HG03025 (cell line): ENCODE measurements around the gene PARP3.

Source experiments
- ATAC-seq: cut with Tn5 transposase; IDR thresholded peaks from one replicate; pipeline ENCODE4 v1.9.1; 2021; ENCODE audit warnings: mild to moderate bottlenecking, moderate library complexity; ENCODE audit not compliant: unreplicated experiment, low FRiP score

Gene PARP3

DNA sequence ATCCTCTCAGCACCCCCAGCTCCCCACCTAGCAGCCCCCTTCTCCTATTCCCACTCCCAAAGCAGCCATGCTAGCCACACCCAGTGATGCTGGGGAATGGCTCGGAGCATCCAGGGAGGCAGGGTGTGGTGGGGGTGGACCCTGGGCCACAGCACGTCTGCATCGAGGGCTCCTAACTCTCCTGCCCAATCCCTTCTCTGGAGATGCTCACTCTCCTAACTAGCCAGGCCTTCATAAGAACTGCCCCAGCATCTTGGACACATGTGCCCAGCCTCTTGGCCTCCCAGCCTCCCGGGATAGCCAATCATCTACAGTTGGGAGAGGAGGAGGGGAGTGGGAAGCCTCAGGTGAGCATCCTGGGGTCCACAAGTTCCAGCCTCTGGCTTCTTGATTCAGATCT, 22.4 kb downstream of the PARP3 start:
- no peak for ATAC-seq

- ATAC-seq = no peak
Observed at GRCh38 chr3:51966016-51966415, 23.9 kb downstream of the PARP3 start.

GRCh38 chr3:51966486-51966885, 24.3 kb downstream of the PARP3 start:
- ATAC-seq = no peak

- no peak for ATAC-seq
Observed at GRCh38 chr3:51966922-51967383, 24.8 kb downstream of the PARP3 start.

GRCh38 chr3:51967384-51968169, 25.4 kb downstream of the PARP3 start, which contains the start of gene PCBP4:
PCBP4 (minus strand) TSS chr3:51967454; CDS start chr3:51961240, 6,214 bp downstream.
- ATAC-seq = no peak

- ATAC-seq = no peak
Observed at GRCh38 chr3:51968170-51968775, 26.1 kb downstream of the PARP3 start.

GRCh38 chr3:51968883-51969678, 26.9 kb downstream of the PARP3 start:
- ATAC-seq = no peak

- no peak for ATAC-seq
Observed at GRCh38 chr3:51969841-51970240, 27.7 kb downstream of the PARP3 start.

DNA sequence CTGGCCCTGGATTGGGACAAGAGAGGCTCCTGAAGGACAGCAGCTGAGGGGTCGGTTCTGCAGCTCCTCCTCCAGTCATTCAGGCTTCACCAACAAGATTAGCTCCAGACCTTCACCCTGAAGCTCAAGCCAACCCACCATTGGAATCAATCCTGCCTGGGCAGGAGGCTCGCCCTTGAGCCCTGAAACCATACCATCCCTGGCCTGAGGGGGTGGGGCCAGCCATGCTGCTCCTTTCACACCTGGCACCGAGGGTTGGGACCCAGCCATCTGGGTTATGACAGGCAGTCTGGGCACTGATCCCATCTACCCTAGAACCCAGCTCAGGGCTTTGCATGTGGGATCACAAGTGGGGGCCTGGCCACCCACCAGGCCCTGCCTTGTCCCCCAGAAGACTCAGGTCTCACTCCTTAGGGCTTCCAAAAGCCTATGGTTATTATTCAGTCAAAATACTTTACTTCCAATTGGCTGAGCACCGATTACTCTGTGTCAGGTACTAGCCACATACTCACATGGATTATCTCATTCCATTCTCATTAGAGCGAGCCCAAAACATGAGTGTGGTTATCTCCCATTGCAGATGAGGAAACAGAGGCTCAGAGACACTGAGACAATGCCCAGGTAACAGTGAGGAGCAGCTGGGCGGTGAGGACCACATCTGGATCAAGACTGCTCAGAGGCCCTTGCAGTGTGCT, 28.6 kb downstream of the PARP3 start:
- no peak for ATAC-seq

DNA sequence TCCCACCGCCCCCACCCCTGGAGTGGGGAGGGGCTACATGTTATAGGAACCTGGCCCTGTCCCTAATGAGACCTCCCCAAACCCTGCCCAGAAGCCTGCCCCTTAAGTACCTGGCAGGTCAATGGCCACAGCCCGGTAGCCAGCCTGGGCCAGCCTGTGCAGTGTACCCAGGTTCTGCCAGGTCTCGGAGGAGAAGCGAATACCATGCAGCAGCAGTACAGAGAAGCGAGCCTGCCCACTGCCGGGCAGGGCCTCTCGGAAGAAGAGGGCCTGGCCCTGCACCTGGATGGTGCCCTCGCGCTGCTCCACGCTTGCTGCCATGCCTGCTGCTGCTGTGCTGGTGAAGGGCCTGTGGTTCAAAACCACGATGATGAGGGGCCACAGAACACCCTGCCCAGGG, 29.2 kb downstream of the PARP3 start:
- ATAC-seq = no peak

DNA sequence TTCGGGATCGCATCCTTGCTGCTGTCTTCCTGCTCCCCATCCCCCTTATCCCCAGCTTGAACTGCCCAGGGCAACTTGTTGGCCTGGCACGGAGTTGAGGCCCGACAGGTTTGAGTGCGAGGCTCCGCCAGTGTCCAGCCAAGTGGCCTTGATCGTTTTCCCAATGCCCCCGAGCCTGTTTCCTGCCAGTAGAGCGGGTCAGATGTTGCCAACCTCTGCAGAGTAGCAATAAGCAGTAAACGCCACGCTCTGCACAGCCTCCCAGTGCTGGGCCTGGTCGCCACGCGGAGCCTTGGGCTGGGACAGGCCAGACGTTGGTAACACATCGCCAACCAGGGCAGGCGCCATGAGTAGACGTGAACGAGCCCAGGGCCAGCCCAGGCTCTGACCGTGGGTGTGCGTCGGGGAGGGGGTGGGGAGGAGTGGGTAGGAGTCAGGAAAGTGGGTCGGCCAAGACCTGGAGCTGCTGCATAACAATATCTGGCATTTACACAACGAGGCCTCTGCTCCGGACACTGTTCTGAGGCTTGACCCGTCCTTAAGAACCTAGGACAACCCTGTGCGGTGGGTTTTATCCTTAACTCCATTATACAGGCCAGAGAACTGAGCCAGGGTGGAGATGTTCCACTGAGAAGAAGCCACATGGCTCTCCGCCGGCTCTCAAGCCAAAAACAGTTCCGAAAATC, 32.3 kb downstream of the PARP3 start:
- ATAC-seq = no peak

DNA sequence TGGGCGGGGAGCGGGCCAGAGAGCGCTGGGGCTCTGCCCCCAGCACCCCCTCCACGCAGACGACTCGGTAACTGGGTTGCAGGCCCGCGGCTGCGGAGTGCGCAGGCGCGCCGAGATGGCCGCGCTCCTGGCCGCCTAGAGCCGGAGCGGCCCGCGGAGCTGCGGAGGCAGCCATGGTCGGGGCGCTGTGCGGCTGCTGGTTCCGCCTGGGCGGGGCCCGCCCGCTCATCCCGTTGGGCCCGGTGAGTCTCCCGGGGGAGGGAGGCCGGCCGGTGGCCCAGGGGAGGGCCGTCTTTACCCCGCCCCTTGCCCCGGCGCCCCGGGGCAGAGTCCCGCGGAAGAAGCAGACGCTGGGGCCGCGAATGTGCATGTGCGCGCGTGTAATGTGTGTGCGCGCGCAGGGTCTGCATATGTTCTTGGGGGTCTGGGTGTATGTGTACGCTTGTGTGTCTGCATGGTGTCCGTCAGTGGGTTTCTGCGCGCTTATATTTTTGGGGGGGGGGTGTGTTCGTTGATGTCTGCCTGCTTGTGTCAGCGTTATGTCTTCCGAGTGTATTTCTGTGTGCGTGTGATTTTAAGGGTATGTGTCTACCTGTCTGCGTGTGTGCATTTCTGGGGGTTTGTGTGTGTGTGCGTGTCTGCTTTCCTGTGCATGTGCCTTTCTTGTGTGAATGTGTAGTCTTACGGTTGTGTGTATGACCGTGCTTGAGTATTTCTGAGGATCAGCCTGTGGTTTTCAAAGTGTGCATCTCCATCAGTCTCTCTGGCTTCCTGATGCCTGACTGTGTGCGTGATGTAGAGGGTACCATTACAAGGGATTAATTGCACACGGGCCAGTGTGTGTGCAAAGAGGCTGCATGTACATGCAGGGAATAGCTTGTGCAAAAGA, 33.0 kb downstream of the PARP3 start, which contains the start of gene ABHD14A:
ABHD14A (plus strand) TSS at position 102 of the 889 bp plus-strand sequence; CDS start at position 174, 72 bp downstream.
- peak; percentile 45 for ATAC-seq

DNA sequence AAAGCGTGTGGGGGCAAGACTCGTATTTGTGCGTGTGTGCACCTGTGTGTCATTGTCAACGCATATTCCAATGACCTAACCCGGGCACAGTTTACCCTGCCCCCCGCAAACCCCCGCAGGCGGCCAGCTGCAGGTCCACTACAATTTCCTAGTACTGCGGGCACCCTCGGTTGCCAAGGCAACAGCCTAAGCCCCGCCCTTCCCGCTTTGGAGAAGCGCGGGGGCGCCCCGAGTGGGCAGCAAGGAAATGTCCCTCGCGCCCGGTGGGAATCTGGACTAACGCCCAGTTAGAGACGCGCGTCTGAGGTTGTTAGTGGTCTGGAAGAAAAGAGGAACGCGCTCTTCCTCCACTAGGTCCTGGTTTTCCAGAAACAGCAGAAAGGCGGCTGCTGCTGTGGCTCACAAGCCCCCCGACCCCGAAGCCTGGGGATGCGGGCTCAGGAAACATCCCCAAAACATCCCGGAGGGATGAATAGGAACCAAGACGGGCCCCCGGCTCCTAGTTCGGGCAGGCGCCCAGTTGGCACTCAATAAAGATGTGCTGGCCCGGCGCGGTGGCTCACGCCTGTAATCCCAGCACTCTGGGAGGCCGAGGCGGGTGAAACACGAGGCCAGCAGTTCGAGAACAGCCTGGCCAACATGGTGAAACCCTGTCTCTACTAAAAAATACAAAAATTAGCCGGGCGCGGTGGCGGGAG, 33.8 kb downstream of the PARP3 start:
- no peak for ATAC-seq

DNA sequence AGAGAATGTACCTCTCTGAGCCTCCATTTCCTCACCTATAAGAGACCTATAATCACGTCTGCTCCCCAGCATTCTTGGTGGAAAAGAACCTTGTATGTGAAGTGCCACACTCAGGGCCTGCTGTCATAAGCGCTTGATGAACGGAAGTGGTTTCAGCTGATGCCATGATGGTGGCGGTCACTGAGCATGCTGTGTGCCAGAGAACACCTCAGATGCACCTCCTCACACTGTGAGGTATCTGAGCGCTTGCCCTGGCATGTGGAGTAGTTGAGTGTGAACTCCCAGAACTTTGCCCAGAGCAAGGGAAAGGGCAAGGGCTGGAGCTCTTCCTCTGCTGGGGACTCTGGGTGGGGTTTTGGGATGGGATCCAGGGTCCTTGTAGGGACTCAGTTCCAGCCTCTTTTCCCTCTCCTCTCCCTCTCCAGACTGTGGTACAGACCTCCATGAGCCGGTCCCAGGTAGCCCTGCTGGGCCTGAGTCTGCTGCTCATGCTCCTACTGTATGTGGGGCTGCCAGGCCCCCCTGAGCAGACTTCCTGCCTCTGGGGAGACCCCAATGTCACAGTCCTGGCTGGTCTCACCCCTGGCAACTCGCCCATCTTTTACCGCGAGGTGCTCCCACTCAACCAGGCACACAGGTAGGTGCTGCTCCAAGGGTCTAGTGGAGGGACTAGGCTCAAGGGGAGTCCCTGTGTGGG, 35.4 kb downstream of the PARP3 start:
- ATAC-seq = no peak

DNA sequence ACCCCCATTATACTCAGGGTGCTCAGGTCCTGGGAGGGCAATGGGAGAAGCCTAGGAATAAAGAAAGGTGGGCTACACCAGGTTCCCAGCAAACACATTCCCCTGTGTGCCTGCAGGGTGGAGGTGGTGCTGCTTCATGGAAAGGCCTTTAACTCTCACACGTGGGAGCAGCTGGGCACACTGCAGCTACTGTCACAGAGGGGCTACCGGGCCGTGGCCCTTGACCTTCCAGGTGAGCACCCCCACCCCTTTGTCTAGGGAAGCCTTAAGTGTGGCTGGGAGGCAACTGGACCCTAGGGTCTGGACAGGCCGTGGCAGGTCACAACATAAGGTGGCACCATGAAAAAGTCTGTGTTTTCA, 36.0 kb downstream of the PARP3 start:
- ATAC-seq = no peak

- no peak for ATAC-seq
Observed at GRCh38 chr3:51980253-51980652, 38.1 kb downstream of the PARP3 start.

GRCh38 chr3:51982352-51982837, 40.2 kb downstream of the PARP3 start:
- ATAC-seq = peak; percentile 34
